ENCODE measurements around the gene ACBD4. TPM values are rescaled to one million over a fixed set of nuclear protein-coding genes. Genes with fewer than 3 reads are reported as not detected.

The ACBD4 gene
- total RNA-seq, 5 donors from 2014 or later (not counting 1 experiment from before 2014, with no cell fraction given): 28.4 to 48.5 (median 38.9) TPM

- no peak for DNase-seq
- Mint-ChIP-seq H3K9me3 (no peaks in the 10 kb centered on the region), H3K27me3 (no peaks in the 10 kb centered on the region), H3K4me3 (peak overlapping the region; percentile 95 to 99 (median 96)), H3K27ac (peak overlapping the region; percentile 99), H3K4me1 (peaks cover 34 to 44% (median 40%) of the 10 kb centered on the region in 3 donors), H3K36me3 (peaks cover 6% of the 10 kb centered on the region)
- 70% methylated on average over 6 of the region's 9 CpGs for WGBS (ENCODE audit: insufficient coverage)
- H3K36me3 ChIP-seq (ENCODE audit: control insufficient read depth in 2 of 2, extremely low read depth in 1 of 2, insufficient read depth in 1 of 2, low read length in 1 of 2): peaks cover 0 to 6% of the 10 kb centered on the region in 2 donors
- CTCF ChIA-PET: interaction anchor here (1.0 to 5.8 kb wide), 5 partner anchors 12 to 36 kb away, joined by 3 to 121 read pairs (median 6); partner anchors contain the start of genes ACBD4 (in 2 of the 2) and HEXIM1 (in 1 of the 2)
- ATAC-seq (replicated peaks in 1 of 4): no peak
- H3K9me3 ChIP-seq: no peaks in the 10 kb centered on the region
- POLR2A ChIA-PET: interaction anchor here (0.9 to 2.1 kb wide), 4 partner anchors 10 to 14 kb away, joined by 3 to 45 read pairs (median 18); partner anchors contain the start of gene HEXIM1 (in 2 of the 2)
- H3K4me1 ChIP-seq (ENCODE audit: control insufficient read depth in 1 of 2, extremely low read depth in 1 of 2, insufficient read depth in 2 of 2, low read length in 2 of 2): peaks cover 16 to 32% of the 10 kb centered on the region in 2 experiments
- H3K27ac ChIP-seq (ENCODE audit: low read length): peak overlapping the region; percentile 36
- no peaks in the 10 kb centered on the region for H3K27me3 ChIP-seq (replicated peaks in 1 of 2; ENCODE audit: control insufficient read depth in 2 of 2, extremely low read depth in 1 of 2, insufficient read depth in 2 of 2, low read length in 1 of 2)
- H3K4me3 ChIP-seq (ENCODE audit: control insufficient read depth in 1 of 2, extremely low read depth in 1 of 2, low read length in 1 of 2): peak overlapping the region; percentile 46 to 61
These were observed 26.7 kb downstream of the ACBD4 start for GRCh38 chr17:45162025-45162687.

GRCh38 chr17:45164734-45165269 is 29.3 kb downstream of the ACBD4 start:
- Mint-ChIP-seq H3K27me3 (no peaks in the 10 kb centered on the region), H3K4me3 (no peak overlapping the region), H3K36me3 (no peaks in the 10 kb centered on the region), H3K4me1 (peaks cover 13 to 22% (median 14%) of the 10 kb centered on the region in 3 donors), H3K9me3 (no peaks in the 10 kb centered on the region), H3K27ac (no peak overlapping the region)
- H3K9me3 ChIP-seq: no peaks in the 10 kb centered on the region
- DNase-seq (no peak), ATAC-seq (replicated peaks in 1 of 4) (no peak)
- H3K27me3 ChIP-seq (replicated peaks in 1 of 2; ENCODE audit: control insufficient read depth in 2 of 2, extremely low read depth in 1 of 2, insufficient read depth in 2 of 2, low read length in 1 of 2): no peaks in the 10 kb centered on the region
- H3K36me3 ChIP-seq (ENCODE audit: control insufficient read depth in 2 of 2, extremely low read depth in 1 of 2, insufficient read depth in 1 of 2, low read length in 1 of 2): no peaks in the 10 kb centered on the region
- no peak overlapping the region for H3K27ac ChIP-seq (ENCODE audit: low read length)
- POLR2A ChIA-PET: no interaction called here
- H3K4me3 ChIP-seq (ENCODE audit: control insufficient read depth in 1 of 2, extremely low read depth in 1 of 2, low read length in 1 of 2): no peak overlapping the region
- CTCF ChIA-PET: no interaction called here
- 93% methylated on average over 6 of the region's 7 CpGs for WGBS (ENCODE audit: insufficient coverage)
- H3K4me1 ChIP-seq (ENCODE audit: control insufficient read depth in 1 of 2, extremely low read depth in 1 of 2, insufficient read depth in 2 of 2, low read length in 2 of 2): peaks cover 9 to 12% of the 10 kb centered on the region in 2 experiments

- Mint-ChIP-seq H3K27ac (no peak overlapping the region), H3K4me3 (no peak overlapping the region), H3K36me3 (no peaks in the 10 kb centered on the region), H3K27me3 (no peaks in the 10 kb centered on the region), H3K9me3 (no peaks in the 10 kb centered on the region), H3K4me1 (peaks cover 15 to 29% (median 23%) of the 10 kb centered on the region in 3 donors)
- 95% methylated on average over 34 of the region's 43 CpGs for WGBS (ENCODE audit: insufficient coverage)
- Histone ChIP-seq H3K4me3 (ENCODE audit: control insufficient read depth in 1 of 2, extremely low read depth in 1 of 2, low read length in 1 of 2) (no peak overlapping the region), H3K27me3 (replicated peaks in 1 of 2; ENCODE audit: control insufficient read depth in 2 of 2, extremely low read depth in 1 of 2, insufficient read depth in 2 of 2, low read length in 1 of 2) (no peaks in the 10 kb centered on the region), H3K9me3 (no peaks in the 10 kb centered on the region), H3K36me3 (ENCODE audit: control insufficient read depth in 2 of 2, extremely low read depth in 1 of 2, insufficient read depth in 1 of 2, low read length in 1 of 2) (no peaks in the 10 kb centered on the region), H3K27ac (ENCODE audit: low read length) (no peak overlapping the region), H3K4me1 (ENCODE audit: control insufficient read depth in 1 of 2, extremely low read depth in 1 of 2, insufficient read depth in 2 of 2, low read length in 2 of 2) (peaks cover 12 to 25% of the 10 kb centered on the region in 2 experiments)
- DNase-seq (no peak), ATAC-seq (replicated peaks in 1 of 4) (no peak)
- ChIA-PET POLR2A (no interaction called here), CTCF (no interaction called here)
These were observed 33.7 kb downstream of the ACBD4 start for GRCh38 chr17:45168991-45169752.

GRCh38 chr17:45170280-45170930 is 34.9 kb downstream of the ACBD4 start:
- Histone ChIP-seq H3K4me1 (ENCODE audit: control insufficient read depth in 1 of 2, extremely low read depth in 1 of 2, insufficient read depth in 2 of 2, low read length in 2 of 2) (peaks cover 12 to 25% of the 10 kb centered on the region in 2 experiments), H3K36me3 (ENCODE audit: control insufficient read depth in 2 of 2, extremely low read depth in 1 of 2, insufficient read depth in 1 of 2, low read length in 1 of 2) (no peaks in the 10 kb centered on the region), H3K4me3 (ENCODE audit: control insufficient read depth in 1 of 2, extremely low read depth in 1 of 2, low read length in 1 of 2) (no peak overlapping the region), H3K9me3 (no peaks in the 10 kb centered on the region), H3K27me3 (replicated peaks in 1 of 2; ENCODE audit: control insufficient read depth in 2 of 2, extremely low read depth in 1 of 2, insufficient read depth in 2 of 2, low read length in 1 of 2) (no peaks in the 10 kb centered on the region), H3K27ac (ENCODE audit: low read length) (no peak overlapping the region)
- DNase-seq (peak in 1 of 35 experiments; percentile 23), ATAC-seq (replicated peaks in 1 of 4) (no peak)
- Mint-ChIP-seq H3K4me3 (peak overlapping the region in 1 of 3 donors; percentile 82), H3K36me3 (no peaks in the 10 kb centered on the region), H3K27ac (peak overlapping the region; percentile 59 to 68), H3K4me1 (peaks cover 15 to 25% (median 23%) of the 10 kb centered on the region in 3 donors), H3K9me3 (no peaks in the 10 kb centered on the region), H3K27me3 (no peaks in the 10 kb centered on the region)
- CTCF ChIA-PET: interaction anchor here in 1 of 2 donors (0.5 kb wide), 1 partner anchor 17 kb away, joined by 4 read pairs; no protein-coding TSS in a partner anchor
- 85% methylated on average over 6 of the region's 12 CpGs for WGBS (ENCODE audit: insufficient coverage)
- POLR2A ChIA-PET: interaction anchor here in 1 of 2 donors (0.6 kb wide), 1 partner anchor 19 kb away, joined by 3 read pairs; no protein-coding TSS in a partner anchor

GRCh38 chr17:45170931-45171337 is 35.4 kb downstream of the ACBD4 start:
- DNase-seq (no peak), ATAC-seq (replicated peaks in 1 of 4) (no peak)
- ChIA-PET POLR2A (interaction anchor here in 1 of 2 donors (0.6 kb wide), 1 partner anchor 20 kb away, joined by 3 read pairs; no protein-coding TSS in a partner anchor), CTCF (no interaction called here)
- WGBS (ENCODE audit: insufficient coverage): 89% methylated on average over 4 of the region's 5 CpGs
- H3K4me1 Mint-ChIP-seq: peaks cover 18 to 24% (median 23%) of the 10 kb centered on the region in 3 donors
- Histone ChIP-seq H3K27ac (ENCODE audit: low read length) (peak overlapping the region; percentile 38), H3K4me3 (ENCODE audit: control insufficient read depth in 1 of 2, extremely low read depth in 1 of 2, low read length in 1 of 2) (no peak overlapping the region), H3K9me3 (no peaks in the 10 kb centered on the region), H3K27me3 (replicated peaks in 1 of 2; ENCODE audit: control insufficient read depth in 2 of 2, extremely low read depth in 1 of 2, insufficient read depth in 2 of 2, low read length in 1 of 2) (no peaks in the 10 kb centered on the region), H3K36me3 (ENCODE audit: control insufficient read depth in 2 of 2, extremely low read depth in 1 of 2, insufficient read depth in 1 of 2, low read length in 1 of 2) (no peaks in the 10 kb centered on the region), H3K4me1 (ENCODE audit: control insufficient read depth in 1 of 2, extremely low read depth in 1 of 2, insufficient read depth in 2 of 2, low read length in 2 of 2) (peaks cover 12 to 25% of the 10 kb centered on the region in 2 experiments)
- no peaks in the 10 kb centered on the region for H3K9me3 Mint-ChIP-seq
- no peaks in the 10 kb centered on the region for H3K27me3 Mint-ChIP-seq
- H3K4me3 Mint-ChIP-seq: peak overlapping the region in 1 of 3 donors; percentile 82
- H3K36me3 Mint-ChIP-seq: no peaks in the 10 kb centered on the region
- H3K27ac Mint-ChIP-seq: peak overlapping the region; percentile 59 to 68

Data from T-cell (primary cell).